Endothelial cell of umbilical vein (primary cell): Measurements from ENCODE around the gene FRMD4A.

ENCODE experiments used
- FOS ChIP-seq: IDR thresholded peaks from 2 replicates; pipeline ENCODE4 v1.6.1; 2011; ENCODE audit warnings: mild to moderate bottlenecking, low read length, moderate library complexity, borderline replicate concordance; ENCODE audit not compliant: insufficient read depth
- JUN ChIP-seq: IDR thresholded peaks from 2 replicates; pipeline ENCODE4 v1.6.1; 2011; ENCODE audit warnings: borderline replicate concordance, low read depth; ENCODE audit not compliant: insufficient read length, insufficient read depth
- POLR2AphosphoS5 ChIP-seq: IDR thresholded peaks from 2 replicates; pipeline ENCODE4 v1.6.1; 2012; ENCODE audit warnings: low read depth, mild to moderate bottlenecking, control low read depth, low read length, moderate library complexity; ENCODE audit not compliant: insufficient read depth
- TF ChIP-seq, protein P1 (sequence below), 2 donors: IDR thresholded peaks; 1 replicate in 1 of 2; 2 replicates in 1 of 2; pipeline ENCODE4 v1.5.1; 2011; ENCODE audit warnings: low read length in 2 of 2, mild to moderate bottlenecking in 2 of 2, moderate library complexity in 2 of 2, control low read depth in 1 of 2, inconsistent platforms in 1 of 2, low read depth in 1 of 2; ENCODE audit not compliant: insufficient read depth in 1 of 2; ENCODE audit errors: extremely low read depth in 1 of 2

DNA sequence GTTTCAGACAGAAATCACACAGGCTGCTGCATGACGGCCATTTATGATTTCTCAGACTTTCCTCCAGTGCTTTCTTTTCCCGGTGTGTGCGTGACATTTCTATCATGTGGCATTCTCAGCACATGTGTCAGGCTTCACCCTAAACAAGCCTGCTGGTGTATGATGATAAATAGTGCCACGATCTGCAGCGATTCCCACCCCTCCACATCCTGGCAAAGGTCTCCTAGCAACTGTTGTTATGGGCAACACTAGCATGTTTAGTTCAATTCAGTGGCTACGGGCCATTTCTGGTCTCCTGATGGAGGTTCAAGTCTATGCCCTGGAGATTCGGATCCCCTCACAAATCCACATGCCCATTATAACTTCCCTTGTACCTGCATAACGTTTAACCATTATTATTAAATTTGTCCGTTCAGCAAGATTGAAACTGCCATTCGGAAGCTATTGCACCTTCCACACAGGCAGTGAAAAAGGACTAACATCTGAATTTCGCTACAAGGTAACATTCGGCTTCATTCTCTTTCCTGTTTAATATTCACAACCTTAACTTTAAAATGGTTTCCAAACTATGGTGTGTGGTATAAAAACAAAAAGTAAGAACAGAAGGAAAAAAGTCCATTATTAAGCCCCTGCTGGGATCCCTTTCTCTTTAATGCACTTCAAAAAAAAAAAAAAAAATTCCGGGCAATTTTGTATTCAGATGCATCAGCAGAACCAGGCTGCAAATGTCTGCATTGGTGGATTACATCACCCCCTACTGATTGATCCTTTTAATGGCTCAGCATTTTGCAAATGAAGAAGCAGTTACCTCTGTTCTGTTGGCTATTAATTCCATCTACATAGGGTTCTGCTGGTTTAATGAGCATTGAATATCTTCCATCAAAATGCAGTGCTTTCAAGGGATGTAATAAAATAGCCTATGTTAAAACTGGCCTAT lies 90.2 kb downstream of the FRMD4A start:
- TF ChIP-seq, protein P1, sequence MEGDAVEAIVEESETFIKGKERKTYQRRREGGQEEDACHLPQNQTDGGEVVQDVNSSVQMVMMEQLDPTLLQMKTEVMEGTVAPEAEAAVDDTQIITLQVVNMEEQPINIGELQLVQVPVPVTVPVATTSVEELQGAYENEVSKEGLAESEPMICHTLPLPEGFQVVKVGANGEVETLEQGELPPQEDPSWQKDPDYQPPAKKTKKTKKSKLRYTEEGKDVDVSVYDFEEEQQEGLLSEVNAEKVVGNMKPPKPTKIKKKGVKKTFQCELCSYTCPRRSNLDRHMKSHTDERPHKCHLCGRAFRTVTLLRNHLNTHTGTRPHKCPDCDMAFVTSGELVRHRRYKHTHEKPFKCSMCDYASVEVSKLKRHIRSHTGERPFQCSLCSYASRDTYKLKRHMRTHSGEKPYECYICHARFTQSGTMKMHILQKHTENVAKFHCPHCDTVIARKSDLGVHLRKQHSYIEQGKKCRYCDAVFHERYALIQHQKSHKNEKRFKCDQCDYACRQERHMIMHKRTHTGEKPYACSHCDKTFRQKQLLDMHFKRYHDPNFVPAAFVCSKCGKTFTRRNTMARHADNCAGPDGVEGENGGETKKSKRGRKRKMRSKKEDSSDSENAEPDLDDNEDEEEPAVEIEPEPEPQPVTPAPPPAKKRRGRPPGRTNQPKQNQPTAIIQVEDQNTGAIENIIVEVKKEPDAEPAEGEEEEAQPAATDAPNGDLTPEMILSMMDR (IDR thresholded peaks at IDR 0.05; ENCODE audit: extremely low read depth in 1 of 2, insufficient read depth in 1 of 2, low read depth in 1 of 2, low read length in 2 of 2): no peak
- TF ChIP-seq FOS: no peak
- no peak for TF ChIP-seq POLR2AphosphoS5
- no peak for TF ChIP-seq JUN
